HUES64 (cell line): ENCODE data around the gene DNAJC7.

Source experiments
- H3K27ac ChIP-seq: 2 replicates; pipeline ENCODE4 v1.7.0; 2013; ENCODE audit warnings: low read depth, low read length, inconsistent platforms
- H3K27me3 ChIP-seq: 2 replicates; pipeline ENCODE4 v1.6.1; 2013; ENCODE audit warnings: mild to moderate bottlenecking, low read length; ENCODE audit not compliant: insufficient read depth
- H3K36me3 ChIP-seq: 2 replicates; pipeline ENCODE4 v1.6.1; 2013; ENCODE audit warnings: mild to moderate bottlenecking, low read length; ENCODE audit not compliant: insufficient read depth
- H3K4me1 ChIP-seq: 2 replicates; pipeline ENCODE4 v1.6.1; 2013; ENCODE audit warnings: mild to moderate bottlenecking, low read length, moderate library complexity; ENCODE audit not compliant: insufficient read depth
- H3K4me3 ChIP-seq: 2 replicates; pipeline ENCODE4 v1.5.1; 2013; ENCODE audit warnings: mild to moderate bottlenecking, low read length, moderate library complexity
- H3K9ac ChIP-seq: 2 replicates; pipeline ENCODE4 v1.6.1; 2013; ENCODE audit warnings: mild to moderate bottlenecking, low read depth, low read length
- H3K9me3 ChIP-seq: 2 replicates; pipeline ENCODE4 v1.6.1; 2013; ENCODE audit warnings: low read depth, low read length; ENCODE audit not compliant: insufficient read depth
- WGBS: fragments of 150-250, 120-280 bp; methylation state at CpG from one replicate; pipeline ENCODE4 v1.1.7; 2013; ENCODE audit warnings: missing lambda C conversion rate; 5-methylcytosine and 5-hydroxymethylcytosine counted together

Gene DNAJC7

GRCh38 chr17:41989702-41990419, 27.4 kb downstream of the DNAJC7 start:
- Histone ChIP-seq H3K9me3 (no peaks in the 10 kb centered on the region), H3K36me3 (peaks cover 95% of the 10 kb centered on the region), H3K27ac (no peak overlapping the region), H3K9ac (no peak overlapping the region), H3K27me3 (no peaks in the 10 kb centered on the region), H3K4me1 (no peaks in the 10 kb centered on the region), H3K4me3 (no peak overlapping the region)
- 89% methylated on average over 5 of the region's 5 CpGs for WGBS

GRCh38 chr17:41988418-41988817, 28.8 kb downstream of the DNAJC7 start:
- Histone ChIP-seq H3K4me3 (no peak overlapping the region), H3K9ac (no peak overlapping the region), H3K27me3 (no peaks in the 10 kb centered on the region), H3K9me3 (no peaks in the 10 kb centered on the region), H3K27ac (no peak overlapping the region), H3K4me1 (no peaks in the 10 kb centered on the region), H3K36me3 (peaks cover 98% of the 10 kb centered on the region)
- 100% methylated on average over 2 of the region's 2 CpGs for WGBS

- no peaks in the 10 kb centered on the region for H3K4me1 ChIP-seq
- no peak overlapping the region; the same call in 1 of the 2 replicates for H3K9ac ChIP-seq
- H3K36me3 ChIP-seq = peaks cover 99% of the 10 kb centered on the region
- H3K27me3 ChIP-seq = no peaks in the 10 kb centered on the region
- no peaks in the 10 kb centered on the region for H3K9me3 ChIP-seq
- no peak overlapping the region for H3K27ac ChIP-seq
- H3K4me3 ChIP-seq = no peak overlapping the region
- 94% methylated on average over 3 of the region's 3 CpGs for WGBS
Observed at GRCh38 chr17:41987642-41988041, 29.6 kb downstream of the DNAJC7 start.

- H3K27ac ChIP-seq = no peak overlapping the region
- 100% methylated on average over 1 of the region's 1 CpG for WGBS
- no peaks in the 10 kb centered on the region for H3K9me3 ChIP-seq
- no peak overlapping the region for H3K4me3 ChIP-seq
- no peak overlapping the region for H3K9ac ChIP-seq
- H3K27me3 ChIP-seq = no peaks in the 10 kb centered on the region
- no peaks in the 10 kb centered on the region for H3K4me1 ChIP-seq
- peaks cover 99% of the 10 kb centered on the region for H3K36me3 ChIP-seq
Observed at GRCh38 chr17:41986634-41987033, 30.6 kb downstream of the DNAJC7 start.

GRCh38 chr17:41985919-41986318, 31.3 kb downstream of the DNAJC7 start:
- Histone ChIP-seq H3K9me3 (no peaks in the 10 kb centered on the region), H3K9ac (no peak overlapping the region), H3K36me3 (peaks cover 99% of the 10 kb centered on the region), H3K27ac (no peak overlapping the region), H3K27me3 (no peaks in the 10 kb centered on the region), H3K4me1 (no peaks in the 10 kb centered on the region), H3K4me3 (no peak overlapping the region)
- 97% methylated on average over 7 of the region's 8 CpGs for WGBS

- no peaks in the 10 kb centered on the region for H3K9me3 ChIP-seq
- no peak overlapping the region for H3K9ac ChIP-seq
- no peaks in the 10 kb centered on the region for H3K27me3 ChIP-seq
- H3K4me3 ChIP-seq = no peak overlapping the region
- peaks cover 97% of the 10 kb centered on the region for H3K36me3 ChIP-seq
- WGBS = 98% methylated on average over 8 of the region's 8 CpGs
- no peaks in the 10 kb centered on the region for H3K4me1 ChIP-seq
- no peak overlapping the region for H3K27ac ChIP-seq
Observed at GRCh38 chr17:41984454-41984853, 32.8 kb downstream of the DNAJC7 start.

GRCh38 chr17:41982026-41982760, 35.0 kb downstream of the DNAJC7 start:
- H3K9ac ChIP-seq = no peak overlapping the region
- H3K4me3 ChIP-seq = no peak overlapping the region
- H3K36me3 ChIP-seq = peaks cover 94% of the 10 kb centered on the region
- no peaks in the 10 kb centered on the region for H3K9me3 ChIP-seq
- 95% methylated on average over 14 of the region's 14 CpGs for WGBS
- no peaks in the 10 kb centered on the region for H3K27me3 ChIP-seq
- no peaks in the 10 kb centered on the region for H3K4me1 ChIP-seq
- no peak overlapping the region for H3K27ac ChIP-seq

GRCh38 chr17:41977991-41978390, 39.2 kb downstream of the DNAJC7 start:
- Histone ChIP-seq H3K4me1 (no peaks in the 10 kb centered on the region), H3K9ac (no peak overlapping the region), H3K4me3 (no peak overlapping the region), H3K9me3 (no peaks in the 10 kb centered on the region), H3K36me3 (peaks cover 95% of the 10 kb centered on the region), H3K27me3 (no peaks in the 10 kb centered on the region), H3K27ac (no peak overlapping the region)
- WGBS = 94% methylated on average over 4 of the region's 4 CpGs

- no peak overlapping the region for H3K9ac ChIP-seq
- WGBS = 92% methylated on average over 11 of the region's 11 CpGs
Observed at GRCh38 chr17:41976142-41976768, 41.0 kb downstream of the DNAJC7 start.

GRCh38 chr17:41975099-41976083, 41.8 kb downstream of the DNAJC7 start:
- Histone ChIP-seq H3K36me3 (peaks cover 88% of the 10 kb centered on the region), H3K9me3 (no peaks in the 10 kb centered on the region), H3K27ac (no peak overlapping the region), H3K9ac (no peak overlapping the region), H3K27me3 (no peaks in the 10 kb centered on the region), H3K4me1 (no peaks in the 10 kb centered on the region), H3K4me3 (no peak overlapping the region)
- 99% methylated on average over 9 of the region's 9 CpGs for WGBS

More at GRCh38 chr17:41976142-41976768, 41.0 kb downstream of the DNAJC7 start:
- no peaks in the 10 kb centered on the region for H3K4me1 ChIP-seq
- no peak overlapping the region for H3K27ac ChIP-seq
- H3K27me3 ChIP-seq = no peaks in the 10 kb centered on the region
- H3K9me3 ChIP-seq = no peaks in the 10 kb centered on the region
- peaks cover 93% of the 10 kb centered on the region for H3K36me3 ChIP-seq
- no peak overlapping the region for H3K4me3 ChIP-seq
